ENCODE measurements around the gene THAP12. TPM values are rescaled to one million over a fixed set of nuclear protein-coding genes. Genes with fewer than 3 reads are reported as not detected.

The THAP12 gene
- total and polyA plus RNA-seq, 2 donors (not counting 3 experiments of a cell fraction or from before 2014, with no cell fraction given), result 12.2 to 36.7 TPM

DNA sequence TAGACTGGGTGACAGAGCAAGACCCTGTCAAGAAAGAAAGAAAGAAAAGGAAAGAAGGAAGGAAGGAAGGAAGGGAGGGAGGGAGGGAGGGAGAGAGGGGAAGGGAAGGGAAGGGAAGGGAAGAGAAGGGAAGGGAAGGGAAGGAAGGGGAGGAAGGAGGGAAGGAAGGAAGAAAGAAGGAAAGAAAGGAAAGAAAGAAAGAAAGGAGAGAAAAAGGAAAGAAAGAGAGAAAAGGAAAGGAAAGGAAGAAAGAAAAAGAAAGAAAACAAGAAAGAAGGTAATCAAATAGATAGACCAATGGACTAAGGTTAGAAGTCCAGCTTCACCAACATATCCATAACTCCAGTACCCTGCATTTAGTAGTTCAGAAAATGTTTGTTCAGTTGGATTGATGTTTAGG, 45.7 kb upstream of the THAP12 start:
- no peak for FAIRE-seq
- Histone ChIP-seq H3K27ac (ENCODE audit: insufficient read depth, low read depth, low read length) (no peak overlapping the region), H3K27me3 (ENCODE audit: control insufficient read depth in 2 of 2, insufficient read depth in 2 of 2, low read length in 2 of 2) (peaks cover 18 to 30% of the 10 kb centered on the region in 2 experiments), H3K4me2 (ENCODE audit: insufficient read depth, low read length) (no peak overlapping the region), H3K79me2 (ENCODE audit: control insufficient read depth, insufficient read depth, low read length) (no peaks in the 10 kb centered on the region), H3K4me3 (replicated peaks in 1 of 3; ENCODE audit: insufficient read depth in 1 of 3, low read depth in 1 of 3, low read length in 3 of 3) (no peak overlapping the region), H3K9me3 (replicated peaks; ENCODE audit: control insufficient read depth, insufficient read depth, low read length) (no peaks in the 10 kb centered on the region), H3K9me1 (replicated peaks; ENCODE audit: control insufficient read depth, extremely low read depth, insufficient read depth, low read length) (no peaks in the 10 kb centered on the region), H4K20me1 (replicated peaks; ENCODE audit: control insufficient read depth, extremely low read depth, insufficient read depth, low read length) (no peaks in the 10 kb centered on the region), H3K4me1 (ENCODE audit: control insufficient read depth, extremely low read depth, insufficient read depth, low read length) (no peaks in the 10 kb centered on the region), H2AFZ (ENCODE audit: low read depth, low read length) (no peak overlapping the region), H3K9ac (replicated peaks; ENCODE audit: extremely low read depth, insufficient read depth, low read length) (no peak overlapping the region), H3K36me3 (ENCODE audit: control insufficient read depth in 2 of 2, extremely low read depth in 1 of 2, insufficient read depth in 2 of 2, low read length in 2 of 2) (no peaks in the 10 kb centered on the region)
- TF ChIP-seq POLR2A (IDR thresholded peaks at IDR 0.05; ENCODE audit: low read depth, low read length) (no peak), CTCF (IDR thresholded peaks at IDR 0.05; ENCODE audit: extremely low read depth in 1 of 2, insufficient read depth in 1 of 2, low read depth in 1 of 2, low read length in 2 of 2) (no peak), MAX (IDR thresholded peaks at IDR 0.05; ENCODE audit: insufficient read depth, insufficient read length) (no peak), FOS (IDR thresholded peaks at IDR 0.05; ENCODE audit: borderline replicate concordance, insufficient read depth, low read length) (no peak), GATA2 (IDR thresholded peaks at IDR 0.05; ENCODE audit: insufficient read depth, insufficient read length, low read depth, low read length) (no peak), MYC (IDR thresholded peaks at IDR 0.05; ENCODE audit: low read depth, low read length) (no peak), POLR2AphosphoS5 (IDR thresholded peaks at IDR 0.05; ENCODE audit: insufficient read depth, low read depth, low read length) (no peak), EZH2 (IDR thresholded peaks at IDR 0.05; ENCODE audit: borderline replicate concordance, low read depth, low read length, severe bottlenecking) (no peak)
- CTCF ChIA-PET, result no interaction called here
- POLR2A ChIA-PET, result interaction anchor here (0.7 kb wide), 1 partner anchor 68 kb away, joined by 3 read pairs; no protein-coding TSS in a partner anchor
- dilution Hi-C loops (cut with MboI; ENCODE audit: extremely low pct_ligation_motif_present, low sequenced_read_pairs) (no loop called here), intact Hi-C loops (cut with micrococcal nuclease) (no loop called here)
- BruUV-seq (replicated peaks), result no TSS peak
- DNase-seq (ENCODE audit: low read depth, low spot score), result no peak

All from endothelial cell of umbilical vein (primary cell).